Lower leg skin (tissue), 4 donors: Measurements from ENCODE around the gene PITPNC1. TPM values are rescaled to one million over a fixed set of nuclear protein-coding genes. Genes with fewer than 3 reads are reported as not detected.
"Not testable (repeated sequence)": the region's sequence is repeated elsewhere in the genome, so short reads cannot be mapped to it uniquely, and the experiment has no call there.

Experiments used
- DNase-seq, 2 donors: peaks; one replicate each; pipeline ENCODE4 v3.0.0-alpha.2; 2019; ENCODE audit warnings: low spot score in 2 of 2
- H3K4me3 ChIP-seq: fragments of 200-600 bp; sonication (generic); 2 replicates; pipeline ENCODE4 v1.5.1; 2017; ENCODE audit warnings: mild to moderate bottlenecking, low read depth; ENCODE audit not compliant: poor library complexity, severe bottlenecking
- CTCF ChIP-seq, 3 donors: fragments of 450-650 bp; IDR thresholded peaks; one replicate each; pipeline ENCODE4 v1.5.1; 2016; ENCODE audit warnings: antibody characterized with exemption in 3 of 3, mild to moderate bottlenecking in 3 of 3, moderate library complexity in 2 of 3
- POLR2A ChIP-seq, 2 donors: fragments of 450-650 bp; IDR thresholded peaks; one replicate each; pipeline ENCODE4 v1.6.1; 2016 to 2017; ENCODE audit warnings: antibody characterized with exemption in 2 of 2, mild to moderate bottlenecking in 1 of 2, moderate library complexity in 1 of 2
- WGBS, 2 donors: methylation state at CpG; one replicate each; pipeline ENCODE4 v1.1.5; 2018; 5-methylcytosine and 5-hydroxymethylcytosine counted together
- intact Hi-C: fragments of 100-400 bp; cut with DNase I; formaldehyde crosslinking; loops from one replicate; pipeline ENCODE4 v1.15.0; 2023; ENCODE audit warnings: low total_unique reads
- total RNA-seq, 4 donors: library from RNA; depleted of rRNA; stranded (reverse); fragments of >200 nt; gene quantifications; one replicate each; pipeline ENCODE4 v1.1.0, GENCODE V29; 2016

Gene PITPNC1
- total RNA-seq, 4 donors from 2014 or later, result 1.7 to 8.2 (median 4.6) TPM

DNA sequence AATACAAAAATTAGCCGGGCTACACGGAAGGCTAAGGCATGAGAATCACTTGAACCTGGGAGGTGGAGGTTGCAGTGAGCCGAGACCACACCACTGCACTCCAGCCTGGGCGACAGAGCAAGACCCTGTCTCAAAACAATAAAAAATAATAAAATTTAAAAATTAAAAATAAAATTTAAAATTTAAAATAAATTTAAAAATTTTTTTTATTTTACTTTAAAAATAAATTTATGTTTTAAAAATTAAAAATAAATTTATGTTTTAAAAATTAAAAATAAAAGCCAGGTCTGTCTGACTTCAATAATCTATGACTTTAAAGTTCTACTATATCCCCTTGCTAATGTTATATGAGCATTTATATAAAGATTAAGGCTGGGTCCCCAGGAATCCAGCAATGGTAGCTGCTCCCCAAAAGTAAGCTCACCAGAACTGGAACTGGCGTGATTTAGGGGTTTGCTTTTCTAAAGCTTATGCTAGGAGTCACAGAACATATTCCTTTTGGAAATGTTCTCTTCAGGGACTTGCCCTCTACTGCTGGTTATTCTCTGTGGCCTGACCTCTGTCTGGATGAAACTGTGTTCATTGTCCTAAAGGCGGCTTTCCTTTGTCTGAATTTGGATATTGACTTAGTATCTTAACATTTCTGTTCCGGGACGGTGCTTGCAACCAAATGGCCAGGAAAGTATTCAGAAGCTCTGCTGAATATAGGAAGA lies 200.5 kb downstream of the PITPNC1 start:
- no peak for DNase-seq
- intact Hi-C loops, result no loop called here
- no peak overlapping the region for H3K4me3 ChIP-seq
- TF ChIP-seq CTCF (IDR thresholded peaks at IDR 0.05) (no peak), POLR2A (IDR thresholded peaks at IDR 0.05) (no peak)
- 89 to 92% methylated on average over 8 of the region's 8 CpGs for WGBS, 2 donors

GRCh38 chr17:67578142-67578457 lies 201.0 kb downstream of the PITPNC1 start:
- H3K4me3 ChIP-seq, result no peak overlapping the region
- DNase-seq, result no peak
- intact Hi-C loops, result no loop called here
- TF ChIP-seq CTCF (IDR thresholded peaks at IDR 0.05), result no peak
- TF ChIP-seq POLR2A (IDR thresholded peaks at IDR 0.05), result no peak
- WGBS, 2 donors, result 79 to 81% methylated on average over 5 of the region's 5 CpGs

DNA sequence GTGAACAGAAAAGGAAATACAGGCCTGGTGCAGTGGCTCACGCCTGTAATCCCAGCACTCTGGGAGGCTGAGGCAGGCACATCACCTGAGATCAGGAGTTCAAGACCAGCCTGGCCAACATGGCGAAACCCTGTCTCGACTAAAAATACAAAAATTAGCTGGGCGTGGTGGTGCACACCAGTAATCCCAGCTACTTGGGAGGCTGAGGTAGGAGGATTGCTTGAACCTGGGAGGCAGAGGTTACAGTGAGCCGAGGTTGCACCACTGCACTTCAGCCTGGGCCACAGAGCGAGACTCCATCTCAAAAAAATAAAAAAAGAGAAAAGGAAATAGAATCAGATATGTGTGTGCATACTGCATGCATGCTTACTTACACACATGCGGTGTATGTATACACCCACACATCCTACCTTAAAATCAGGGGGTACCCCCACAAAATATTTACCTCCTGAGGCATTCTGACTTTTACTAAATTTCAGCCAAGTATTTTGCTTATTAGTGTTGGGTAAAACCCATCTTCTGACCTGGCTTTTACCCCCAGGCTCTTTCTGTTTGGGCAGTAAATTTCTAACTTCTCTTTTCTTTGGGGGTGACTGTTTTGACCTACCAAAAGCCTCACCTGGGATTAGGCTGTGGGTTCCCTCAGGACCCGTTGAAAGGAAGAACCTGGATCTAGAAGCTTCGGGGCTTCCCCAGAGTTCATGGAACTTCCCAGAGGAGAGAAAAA lies 201.8 kb downstream of the PITPNC1 start:
- intact Hi-C loops, DNase-seq, H3K4me3 ChIP-seq: not testable (repeated sequence)
- WGBS, 2 donors, result 88 to 91% methylated on average over 9 of the region's 9 CpGs

- 85 to 86% methylated on average over 6 of the region's 6 CpGs for WGBS, 2 donors
- no peak for DNase-seq
- no peak overlapping the region for H3K4me3 ChIP-seq
- TF ChIP-seq POLR2A (IDR thresholded peaks at IDR 0.05), result no peak
- intact Hi-C loops, result no loop called here
Measured at GRCh38 chr17:67582673-67583081, 205.6 kb downstream of the PITPNC1 start.

DNA sequence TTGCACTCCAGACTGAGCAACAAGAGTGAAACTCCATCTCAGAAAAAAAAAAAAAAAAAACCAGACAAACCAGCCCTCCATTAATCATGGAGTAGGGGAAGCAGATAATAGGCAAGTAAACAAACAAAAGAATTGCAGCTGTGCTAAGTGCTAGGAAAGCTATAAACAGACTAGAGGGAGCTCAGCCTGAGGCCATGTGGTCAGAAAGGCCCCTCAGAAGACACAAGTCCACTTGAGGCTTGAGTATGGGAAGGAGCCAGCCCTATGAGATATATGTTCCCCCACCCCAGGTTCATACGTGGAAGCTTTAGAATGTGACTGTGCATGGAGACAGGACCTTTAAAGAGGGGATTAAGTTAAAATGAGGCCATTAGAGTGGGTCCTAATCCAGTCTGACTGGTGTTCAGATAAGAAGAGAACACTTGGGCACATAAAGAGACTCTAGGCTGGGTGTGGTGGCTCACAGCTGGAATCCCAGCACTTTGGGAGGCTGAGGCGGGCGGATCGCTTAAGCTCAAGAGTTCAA lies 208.1 kb downstream of the PITPNC1 start:
- no peak overlapping the region for H3K4me3 ChIP-seq
- intact Hi-C loops, result no loop called here
- 92 to 94% methylated on average over 4 of the region's 4 CpGs for WGBS, 2 donors
- no peak for DNase-seq
- TF ChIP-seq CTCF (IDR thresholded peaks at IDR 0.05), result no peak
- TF ChIP-seq POLR2A (IDR thresholded peaks at IDR 0.05), result no peak

- 77 to 83% methylated on average over 9 of the region's 9 CpGs for WGBS, 2 donors
- peak in 1 of 2 donors; percentile 53 for DNase-seq
- TF ChIP-seq POLR2A (IDR thresholded peaks at IDR 0.05) (no peak), CTCF (IDR thresholded peaks at IDR 0.05) (no peak)
- intact Hi-C loops, result no loop called here
- no peak overlapping the region for H3K4me3 ChIP-seq
Measured at GRCh38 chr17:67588326-67588725, 211.2 kb downstream of the PITPNC1 start.
